Esophagus muscularis mucosa (tissue), 3 donors: Measurements from ENCODE around the gene CNTNAP4.

Source experiments
- POLR2A ChIP-seq: fragments of 450-650 bp; IDR thresholded peaks from one replicate; pipeline ENCODE4 v1.6.1; 2017; ENCODE audit warnings: antibody characterized with exemption, moderate library complexity, mild to moderate bottlenecking, low read depth
- POLR2AphosphoS5 ChIP-seq, 2 donors: sonication (generic); formaldehyde crosslinking; IDR thresholded peaks; one replicate each; pipeline ENCODE4 v1.6.1; 2017; ENCODE audit warnings: antibody characterized with exemption in 2 of 2
- TF ChIP-seq, protein P1 (sequence below), 3 experiments: fragments of 200-600 bp in 2 of 3; fragments of 450-650 bp in 1 of 3; sonication (generic) in 2 of 3; IDR thresholded peaks; one replicate each; pipeline ENCODE4 v1.5.1; 2017 to 2019; ENCODE audit warnings: antibody characterized with exemption in 3 of 3, mild to moderate bottlenecking in 2 of 3, moderate library complexity in 1 of 3

DNA sequence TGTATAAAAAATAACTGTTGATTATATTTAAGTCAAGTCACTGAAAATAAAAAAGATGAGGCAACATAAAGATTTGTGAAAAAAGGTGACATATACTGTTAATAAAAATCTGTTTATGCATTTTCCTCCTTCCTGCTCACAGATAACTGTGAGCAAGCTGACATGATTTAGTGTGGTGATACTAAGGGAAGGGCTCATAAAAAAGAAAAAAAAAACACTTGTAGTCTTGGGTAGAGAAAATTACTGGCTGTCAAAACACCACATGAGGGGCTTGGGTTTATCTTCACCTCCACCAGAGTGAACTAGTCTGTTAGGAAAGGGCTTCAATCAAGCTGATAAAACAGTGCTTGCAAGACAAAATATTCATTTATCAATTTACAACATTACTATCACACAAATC is 247.6 kb downstream of the CNTNAP4 start:
- TF ChIP-seq, protein P1, sequence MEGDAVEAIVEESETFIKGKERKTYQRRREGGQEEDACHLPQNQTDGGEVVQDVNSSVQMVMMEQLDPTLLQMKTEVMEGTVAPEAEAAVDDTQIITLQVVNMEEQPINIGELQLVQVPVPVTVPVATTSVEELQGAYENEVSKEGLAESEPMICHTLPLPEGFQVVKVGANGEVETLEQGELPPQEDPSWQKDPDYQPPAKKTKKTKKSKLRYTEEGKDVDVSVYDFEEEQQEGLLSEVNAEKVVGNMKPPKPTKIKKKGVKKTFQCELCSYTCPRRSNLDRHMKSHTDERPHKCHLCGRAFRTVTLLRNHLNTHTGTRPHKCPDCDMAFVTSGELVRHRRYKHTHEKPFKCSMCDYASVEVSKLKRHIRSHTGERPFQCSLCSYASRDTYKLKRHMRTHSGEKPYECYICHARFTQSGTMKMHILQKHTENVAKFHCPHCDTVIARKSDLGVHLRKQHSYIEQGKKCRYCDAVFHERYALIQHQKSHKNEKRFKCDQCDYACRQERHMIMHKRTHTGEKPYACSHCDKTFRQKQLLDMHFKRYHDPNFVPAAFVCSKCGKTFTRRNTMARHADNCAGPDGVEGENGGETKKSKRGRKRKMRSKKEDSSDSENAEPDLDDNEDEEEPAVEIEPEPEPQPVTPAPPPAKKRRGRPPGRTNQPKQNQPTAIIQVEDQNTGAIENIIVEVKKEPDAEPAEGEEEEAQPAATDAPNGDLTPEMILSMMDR (IDR thresholded peaks at IDR 0.05): no peak
- TF ChIP-seq POLR2AphosphoS5 (IDR thresholded peaks at IDR 0.05) (no peak), POLR2A (no peak)
